ENCODE results near the gene BANF2.
"Not testable (repeated sequence)": the region's sequence is repeated elsewhere in the genome, so short reads cannot be mapped to it uniquely, and the experiment has no call there.

The BANF2 gene

DNA sequence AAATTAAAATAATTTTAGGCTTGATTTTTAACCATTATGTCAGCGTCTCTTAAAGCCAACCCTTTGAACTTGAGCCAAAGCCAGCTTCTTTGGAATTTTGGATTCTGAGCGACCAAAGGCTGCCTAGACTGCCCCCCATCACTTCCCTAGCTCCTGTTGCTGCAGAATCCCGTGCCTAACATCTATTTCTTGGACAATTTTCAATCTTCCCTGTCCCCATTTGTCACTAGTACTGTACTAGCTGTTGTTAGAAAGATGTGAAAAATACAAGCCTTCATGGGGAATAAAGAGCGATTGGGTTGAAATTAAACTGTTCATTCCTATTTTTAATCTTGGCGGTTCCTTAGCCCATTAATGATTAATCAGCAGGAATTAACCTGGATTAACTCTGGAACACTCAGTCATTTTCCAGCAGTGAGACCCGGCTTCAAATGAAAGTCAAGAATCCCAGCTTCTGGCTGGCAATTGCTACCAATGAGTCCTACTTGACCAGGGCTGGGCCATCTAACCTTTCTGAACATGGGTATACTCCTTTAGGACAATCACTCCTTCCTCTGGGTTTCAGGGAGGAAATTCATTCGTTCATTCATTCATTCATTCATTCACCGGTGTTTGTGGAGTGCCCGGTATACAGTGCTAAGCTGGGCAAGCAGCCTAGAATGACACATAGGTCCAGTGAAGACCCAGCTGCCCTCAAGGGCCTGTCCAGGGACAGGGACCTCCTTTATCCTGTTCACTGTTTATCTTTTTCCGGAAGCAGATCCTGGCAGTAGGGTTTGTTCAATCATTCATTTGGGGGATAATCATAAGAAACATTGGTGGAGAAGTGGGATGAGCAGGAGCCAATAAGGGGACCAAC is 16.3 kb upstream of the BANF2 start:
- no peak for DNase-seq (ENCODE audit: low read depth)

DNA sequence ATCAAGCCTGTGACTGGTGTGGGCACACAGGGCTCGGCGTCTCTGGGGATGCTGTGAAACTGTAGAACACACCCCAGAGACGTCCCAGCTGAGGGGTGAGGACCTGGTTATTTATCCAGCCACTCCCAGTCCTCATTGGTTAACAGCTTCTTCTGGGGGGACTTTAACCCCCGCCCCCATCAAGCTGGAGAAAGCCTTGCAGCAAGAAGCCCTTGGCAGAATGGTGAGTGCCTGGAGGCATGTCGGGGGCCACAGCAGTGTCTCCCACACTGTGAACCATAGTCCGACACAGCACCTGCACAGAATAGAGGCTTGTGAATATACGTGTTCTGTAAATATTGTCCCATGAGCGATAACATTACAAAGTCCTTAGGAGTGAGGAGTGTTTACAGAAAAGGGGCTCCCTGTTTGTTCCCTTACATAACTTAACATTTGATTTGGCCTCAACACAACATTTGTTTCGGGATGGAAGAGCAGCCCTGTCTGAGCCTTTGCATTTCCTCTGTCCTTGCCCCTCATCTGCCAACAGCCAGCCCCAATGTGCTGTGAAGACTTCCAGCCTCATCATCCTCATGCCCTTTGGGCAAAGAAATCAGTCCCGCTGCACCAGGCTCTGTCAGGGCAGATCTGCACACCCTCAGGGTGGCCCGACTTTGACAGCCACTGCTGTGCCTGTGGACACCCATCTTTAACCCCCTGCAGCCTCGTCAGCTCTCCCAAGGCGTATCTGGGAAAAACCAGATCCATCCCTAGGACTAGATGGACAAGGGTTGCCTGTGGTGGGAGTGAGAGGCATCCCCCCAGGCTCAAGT is 15.5 kb upstream of the BANF2 start:
- no peak for DNase-seq (ENCODE audit: low read depth)

DNA sequence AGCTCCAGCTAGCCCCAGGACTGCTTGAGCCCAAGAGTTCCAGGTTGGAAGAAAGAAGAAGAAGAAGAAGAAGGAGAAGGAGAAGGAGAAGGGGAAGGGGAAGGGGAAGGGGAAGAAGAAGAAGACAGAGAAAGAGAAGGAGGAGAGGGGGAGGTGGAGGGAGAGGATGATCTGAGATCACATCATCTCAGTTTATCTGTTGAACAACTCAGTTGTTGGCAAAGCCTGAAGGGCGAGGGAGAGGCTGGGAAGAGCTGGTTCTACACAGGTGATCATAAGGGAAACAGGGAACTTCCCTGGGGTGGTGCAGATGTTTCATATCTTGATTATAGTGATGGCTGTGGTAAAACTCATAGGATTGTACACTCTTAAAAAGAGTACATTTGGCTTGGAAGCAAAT is 14.6 kb upstream of the BANF2 start:
- no peak for DNase-seq (ENCODE audit: low read depth)

DNA sequence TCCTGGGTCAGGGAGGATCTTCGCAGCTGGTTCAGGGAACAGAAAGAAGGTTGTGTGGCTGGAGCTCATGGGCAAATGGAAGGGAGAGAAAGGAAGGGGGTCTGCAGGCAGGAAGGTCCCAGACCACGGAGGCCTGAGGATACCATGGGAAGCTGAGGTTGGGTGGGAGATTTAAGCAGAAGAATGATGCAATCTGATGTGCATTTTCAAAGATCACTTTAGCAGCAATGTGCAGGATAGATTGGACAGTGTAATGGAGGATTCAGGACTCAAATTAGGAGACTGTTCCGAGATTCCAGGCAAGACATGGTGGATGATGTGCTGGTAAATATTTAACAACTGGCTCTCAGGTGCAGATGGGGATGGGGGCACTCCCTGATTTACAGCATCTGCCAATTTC is 12.0 kb upstream of the BANF2 start:
- DNase-seq (ENCODE audit: low read depth), result no peak

DNA sequence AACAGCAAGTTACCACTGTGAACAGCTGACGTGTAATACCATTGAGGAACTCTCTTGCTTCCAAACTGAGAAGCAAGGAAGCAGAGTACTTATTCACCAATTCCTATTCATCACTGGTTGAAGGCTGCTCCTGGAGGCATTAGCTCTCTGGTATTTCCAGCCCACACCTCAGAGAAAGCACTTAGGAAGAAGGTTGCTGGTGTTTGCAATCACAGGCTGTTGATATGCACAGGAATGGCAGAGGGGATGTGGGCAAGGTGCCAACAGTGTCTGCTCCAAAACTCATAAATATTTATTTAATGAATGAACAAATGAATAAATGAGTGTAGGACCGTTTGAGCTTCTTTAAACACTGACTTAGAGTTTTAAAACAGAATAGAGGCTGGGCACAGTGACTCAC is 10.8 kb upstream of the BANF2 start:
- DNase-seq (ENCODE audit: low read depth), result no peak

DNA sequence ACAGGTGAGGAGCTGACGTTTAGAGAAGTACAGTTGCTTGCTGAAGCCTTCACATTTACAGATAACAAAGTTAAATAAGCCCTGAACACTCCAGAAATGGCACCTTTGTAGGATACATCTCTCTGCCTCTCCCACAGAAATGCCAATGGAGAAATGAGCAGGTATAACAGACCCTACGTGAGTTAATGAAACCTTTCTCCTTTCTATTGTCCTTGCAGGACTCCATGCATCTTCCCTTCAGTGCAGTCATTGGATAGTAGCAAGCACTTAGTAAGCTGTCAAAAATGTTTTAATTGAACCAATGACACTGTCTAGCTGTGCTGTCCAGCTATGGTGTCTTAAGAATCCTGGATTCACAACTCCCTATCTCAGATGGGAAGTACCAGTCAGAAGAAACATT is 9.6 kb upstream of the BANF2 start:
- DNase-seq (ENCODE audit: low read depth), result no peak

DNA sequence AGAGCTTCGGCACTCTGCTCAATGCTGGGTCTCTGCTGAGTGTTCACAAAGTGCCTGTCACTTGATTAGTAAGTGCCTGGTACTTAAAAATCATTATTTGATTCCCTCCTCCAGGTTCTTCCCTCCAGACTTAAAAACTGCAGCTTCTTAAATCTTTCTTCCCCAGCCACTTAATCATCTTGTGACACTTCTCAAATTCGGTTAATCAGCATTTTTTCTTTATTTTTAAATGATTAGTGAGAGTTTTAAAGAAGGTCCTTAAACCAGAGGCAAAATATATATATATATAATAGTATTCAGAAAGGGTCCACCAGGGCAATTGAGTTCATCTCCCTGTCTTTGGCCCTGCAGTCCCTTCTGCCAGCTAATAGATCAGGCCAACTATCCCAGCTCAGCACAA is 8.0 kb upstream of the BANF2 start:
- no peak for DNase-seq (ENCODE audit: low read depth)

DNA sequence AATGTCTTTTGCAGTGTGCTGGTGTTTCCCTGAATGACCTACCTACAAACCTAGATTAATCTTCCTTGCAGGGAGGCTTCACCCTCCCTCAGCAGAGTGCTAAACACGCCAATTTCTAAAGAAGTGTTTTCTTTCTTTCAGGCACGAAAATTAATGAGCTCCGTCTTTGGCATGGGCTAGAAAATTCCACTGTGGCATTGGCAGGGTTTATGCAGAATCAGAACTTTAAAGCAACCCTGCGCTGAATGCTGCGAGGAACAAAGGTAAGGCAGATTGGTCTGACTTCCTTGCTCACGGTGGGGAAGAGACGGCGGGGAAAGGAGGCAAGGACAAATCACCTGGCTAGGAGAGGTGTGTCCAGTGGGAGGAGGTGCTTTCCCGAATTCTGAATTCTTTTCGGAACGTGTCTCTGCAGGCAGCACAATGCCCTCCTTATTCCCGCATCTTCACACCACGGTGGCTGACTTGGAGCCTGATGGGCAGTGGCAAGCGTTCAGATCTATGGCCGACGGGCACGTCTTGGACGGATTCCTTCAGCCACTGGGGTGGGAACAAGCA is 6.2 kb upstream of the BANF2 start:
- DNase-seq (ENCODE audit: low read depth), result no peak

DNA sequence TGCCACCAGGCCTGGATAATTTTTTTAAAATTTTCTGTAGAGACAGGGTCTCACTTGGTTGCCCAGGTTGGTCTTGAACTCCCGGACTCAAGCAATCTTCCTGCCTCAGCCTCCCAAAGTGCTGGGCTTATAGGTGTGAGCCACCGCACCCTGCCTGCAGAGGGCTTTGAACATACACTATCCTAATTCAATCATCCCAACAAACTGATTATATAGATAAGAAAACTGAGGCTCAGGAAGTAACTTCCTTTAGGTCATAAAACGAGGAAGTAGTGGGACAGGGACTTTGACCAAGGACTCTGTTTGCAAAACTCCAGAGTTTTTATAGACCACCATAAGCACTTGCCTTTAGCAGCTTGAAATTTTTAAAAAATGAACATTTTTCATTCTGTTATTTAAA is 5.0 kb upstream of the BANF2 start:
- DNase-seq (ENCODE audit: low read depth), result no peak

DNA sequence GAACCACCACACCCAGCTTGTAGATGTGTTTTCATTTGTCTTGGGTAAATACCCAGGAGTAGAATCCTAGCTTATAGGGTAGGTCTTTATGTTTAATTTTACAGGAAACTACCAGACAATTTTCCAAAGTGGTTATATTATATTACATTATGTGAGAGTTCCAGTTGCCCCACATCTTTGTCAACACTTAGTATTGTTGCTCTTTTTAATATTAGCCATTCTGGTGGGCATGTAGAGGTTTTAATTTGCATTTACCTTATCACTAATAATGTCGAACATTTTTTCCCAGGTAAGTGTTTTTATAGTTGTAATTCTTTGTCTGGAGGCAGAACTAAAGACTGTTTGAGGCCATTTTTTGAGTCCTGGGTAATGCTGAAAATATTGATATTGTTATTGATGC is 3.5 kb upstream of the BANF2 start:
- DNase-seq (ENCODE audit: low read depth), result no peak

DNA sequence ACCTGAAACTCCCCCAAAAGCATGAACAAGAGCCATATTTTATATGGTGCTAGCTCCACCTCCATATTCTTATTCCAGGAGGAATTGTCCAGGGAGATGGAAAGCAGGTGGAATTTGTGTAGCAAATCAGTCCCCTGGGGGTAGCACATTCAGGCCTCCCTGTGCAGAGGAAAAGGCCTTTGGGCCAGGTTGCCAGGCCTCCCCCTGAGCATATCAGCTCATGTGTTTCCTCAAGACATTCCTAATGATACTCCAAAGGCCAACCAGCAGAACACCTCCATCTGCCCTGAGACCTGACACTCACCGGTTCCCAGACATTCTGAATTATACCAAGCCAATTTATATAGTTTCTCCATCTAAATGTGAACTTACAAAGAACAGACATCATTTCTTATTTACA is 2.6 kb upstream of the BANF2 start:
- no peak for DNase-seq (ENCODE audit: low read depth)

DNA sequence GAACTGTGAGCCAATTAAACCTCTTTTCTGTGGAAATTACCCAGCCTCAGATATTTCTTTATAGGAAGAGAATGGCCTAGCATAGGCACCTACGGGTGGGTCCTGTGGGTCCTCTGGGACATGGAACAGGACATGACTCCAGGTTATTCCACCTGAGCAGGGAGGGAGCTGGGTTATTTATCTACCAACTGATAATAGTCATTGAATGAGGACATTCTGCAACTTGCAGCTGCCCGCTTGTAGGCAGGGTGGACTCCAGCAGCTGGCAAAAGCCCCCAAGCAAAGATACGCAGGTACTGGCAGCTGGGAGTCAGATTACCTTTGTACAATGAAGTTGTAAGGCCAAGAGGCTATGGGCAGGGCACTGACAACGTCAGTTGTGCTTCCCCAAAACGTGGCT is 1.4 kb upstream of the BANF2 start:
- DNase-seq (ENCODE audit: low read depth), result no peak

DNA sequence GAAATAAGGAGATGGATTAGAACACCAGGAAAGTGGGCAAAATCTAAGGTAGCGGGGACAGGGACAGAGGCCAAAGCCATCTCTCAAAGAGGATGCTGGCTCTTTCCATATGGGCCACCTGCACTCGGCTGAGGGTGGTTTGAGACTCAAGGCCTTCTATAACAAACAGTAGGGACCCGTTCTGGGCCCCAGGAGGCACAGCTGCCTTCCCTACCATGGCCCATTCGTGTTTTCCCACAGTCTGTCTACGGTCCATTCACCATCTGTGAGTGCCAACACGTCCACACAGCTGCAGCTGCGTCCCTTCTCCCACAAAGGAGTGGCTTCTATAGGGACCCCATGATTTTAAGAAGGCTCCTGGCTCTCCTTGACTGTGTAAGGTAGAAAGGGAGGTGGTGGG is 871 bp downstream of the BANF2 start:
- no peak for DNase-seq (ENCODE audit: low read depth)

DNA sequence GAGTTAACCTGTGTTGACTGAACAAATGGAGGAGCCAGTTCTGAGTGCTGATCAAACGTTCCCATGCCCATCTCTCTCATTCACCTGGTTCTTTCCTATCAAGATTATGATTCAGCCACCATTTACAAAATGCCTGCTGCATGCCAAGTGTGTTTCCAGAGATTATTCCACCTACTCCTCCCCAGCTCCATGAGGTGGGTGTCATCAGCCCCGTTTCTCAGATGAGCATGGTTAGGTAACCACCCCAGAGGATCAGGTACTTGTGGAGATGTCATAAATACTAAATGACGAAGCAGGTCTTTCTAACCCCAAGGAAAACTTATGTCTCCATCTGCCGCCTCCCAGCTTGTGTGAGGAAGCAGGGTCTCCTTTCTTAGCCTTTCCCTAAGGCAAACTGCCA is 2.1 kb downstream of the BANF2 start:
- DNase-seq (ENCODE audit: low read depth), result no peak

DNA sequence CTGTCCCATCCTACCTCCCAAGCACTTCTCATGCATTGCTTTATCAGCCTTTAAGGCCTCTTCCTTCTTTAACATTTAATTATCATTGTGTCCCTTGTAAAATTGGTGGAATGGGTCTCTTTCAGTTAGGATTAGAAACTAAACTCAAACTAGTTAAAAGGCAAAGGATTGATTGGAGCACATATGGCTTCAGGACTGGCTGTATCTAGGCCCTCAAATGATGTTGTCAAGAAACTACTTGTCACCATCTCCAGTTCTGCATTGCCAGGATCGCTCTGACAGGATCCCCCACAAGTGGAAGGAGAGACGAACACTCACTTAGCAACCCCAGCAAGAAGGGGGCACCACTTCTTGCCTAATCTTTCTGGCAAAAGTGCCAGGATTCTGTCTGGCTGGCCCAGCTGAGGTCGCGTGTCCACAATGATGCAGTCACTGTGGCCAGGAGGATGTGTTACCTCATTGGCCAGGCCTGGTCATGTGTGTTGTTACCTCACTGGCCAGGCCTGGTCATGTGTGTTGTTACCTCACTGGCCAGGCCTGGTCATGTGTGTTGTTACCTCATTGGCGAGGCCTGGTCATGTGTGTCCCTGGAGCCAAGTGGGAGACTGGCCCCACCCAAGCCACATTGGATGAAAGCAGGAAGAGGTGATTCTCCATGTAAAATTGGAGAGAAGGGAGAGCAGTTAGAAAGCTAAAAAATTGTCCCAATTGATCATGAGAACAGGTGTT is 5.0 kb downstream of the BANF2 start:
- no peak for DNase-seq (ENCODE audit: low read depth)

DNA sequence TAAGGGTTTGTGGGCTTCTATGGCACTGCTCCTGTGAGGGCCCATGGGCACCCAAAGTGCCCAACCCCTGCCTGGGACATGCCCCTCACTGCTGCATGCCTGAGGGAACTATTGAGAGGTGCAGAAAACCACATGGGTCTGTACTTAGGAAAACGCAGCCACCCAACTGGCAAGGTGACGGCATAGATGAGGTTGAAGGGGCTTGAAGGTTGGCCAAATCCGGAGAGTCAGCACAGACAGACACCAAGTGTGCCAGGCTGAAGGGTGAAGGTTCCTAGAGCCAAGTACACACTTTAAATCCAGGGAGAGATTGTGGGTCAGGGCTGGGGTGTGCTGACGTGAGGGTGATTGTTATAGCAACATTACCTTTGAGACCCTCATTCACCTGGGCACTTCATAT is 6.2 kb downstream of the BANF2 start:
- DNase-seq (ENCODE audit: low read depth), result no peak

DNA sequence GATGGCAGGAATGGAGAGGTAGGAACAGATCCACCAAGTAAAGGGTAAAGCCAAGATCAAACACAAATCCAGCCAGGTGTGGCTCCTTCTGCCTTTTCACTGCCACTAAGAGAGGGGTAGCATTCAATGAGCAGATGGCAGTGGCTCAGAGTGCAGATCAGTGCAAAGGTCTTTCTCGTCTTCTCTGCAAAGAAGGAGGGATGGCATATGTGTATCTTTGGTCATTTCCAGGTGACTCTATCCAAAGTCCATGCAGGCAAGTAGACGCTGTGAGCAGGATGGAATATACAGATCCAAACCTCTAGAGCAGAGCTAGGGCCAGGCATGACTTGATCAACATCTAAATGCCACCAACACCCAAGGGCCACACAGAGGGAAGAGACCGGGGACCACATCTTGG is 6.9 kb downstream of the BANF2 start:
- DNase-seq (ENCODE audit: low read depth), result no peak

DNA sequence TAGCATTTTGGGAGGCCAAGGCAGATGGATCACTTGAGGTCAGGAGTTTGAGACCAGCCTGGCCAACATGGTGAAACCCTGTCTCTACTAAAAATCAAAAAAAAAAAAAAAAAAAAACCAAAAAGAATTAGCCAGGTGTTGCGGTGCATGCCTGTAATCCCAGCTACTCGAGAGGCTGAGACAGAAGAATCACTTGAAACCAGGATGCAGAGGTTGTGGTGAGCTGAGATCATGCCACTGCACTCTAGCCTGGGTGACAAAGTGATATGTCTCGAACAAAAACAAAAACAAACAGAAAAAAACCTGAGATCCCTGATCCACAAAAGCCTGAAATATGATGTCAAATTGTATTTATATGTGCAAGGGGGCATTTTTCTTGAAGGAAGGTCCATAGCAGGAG is 8.2 kb downstream of the BANF2 start:
- not testable (repeated sequence) for DNase-seq (ENCODE audit: low read depth)

DNA sequence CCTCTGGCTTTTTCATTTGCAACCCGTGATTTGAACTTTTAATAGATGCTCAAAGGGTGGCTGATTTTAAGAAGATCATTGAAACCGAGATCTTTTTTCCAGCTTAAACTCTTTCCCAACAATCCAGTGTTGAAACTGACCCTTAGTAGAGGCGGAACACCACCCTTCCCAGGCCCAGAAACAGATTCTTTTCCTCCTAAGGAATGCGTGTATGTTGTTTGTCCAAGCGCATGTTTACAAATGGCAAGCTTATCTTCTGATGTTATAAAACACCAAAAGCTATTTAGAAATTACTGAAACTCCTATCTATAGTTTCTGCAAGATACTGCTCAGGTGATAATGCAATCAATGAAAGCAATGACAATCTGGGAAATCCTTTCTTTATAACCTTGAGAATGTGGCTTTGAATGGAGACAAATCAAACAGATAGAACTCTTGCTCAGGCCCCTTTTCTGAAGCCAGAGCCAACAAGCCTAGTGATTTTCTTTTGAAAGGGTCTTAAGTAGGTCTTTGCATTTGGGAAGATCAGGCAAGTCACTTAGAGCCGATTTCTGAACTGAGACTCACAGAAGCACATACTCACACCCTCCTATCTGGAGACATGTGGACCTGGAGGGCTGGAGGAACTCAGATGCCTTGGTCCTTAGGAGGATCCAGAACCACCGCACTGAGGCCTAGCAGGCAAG is 9.1 kb downstream of the BANF2 start:
- no peak for DNase-seq (ENCODE audit: low read depth)

DNA sequence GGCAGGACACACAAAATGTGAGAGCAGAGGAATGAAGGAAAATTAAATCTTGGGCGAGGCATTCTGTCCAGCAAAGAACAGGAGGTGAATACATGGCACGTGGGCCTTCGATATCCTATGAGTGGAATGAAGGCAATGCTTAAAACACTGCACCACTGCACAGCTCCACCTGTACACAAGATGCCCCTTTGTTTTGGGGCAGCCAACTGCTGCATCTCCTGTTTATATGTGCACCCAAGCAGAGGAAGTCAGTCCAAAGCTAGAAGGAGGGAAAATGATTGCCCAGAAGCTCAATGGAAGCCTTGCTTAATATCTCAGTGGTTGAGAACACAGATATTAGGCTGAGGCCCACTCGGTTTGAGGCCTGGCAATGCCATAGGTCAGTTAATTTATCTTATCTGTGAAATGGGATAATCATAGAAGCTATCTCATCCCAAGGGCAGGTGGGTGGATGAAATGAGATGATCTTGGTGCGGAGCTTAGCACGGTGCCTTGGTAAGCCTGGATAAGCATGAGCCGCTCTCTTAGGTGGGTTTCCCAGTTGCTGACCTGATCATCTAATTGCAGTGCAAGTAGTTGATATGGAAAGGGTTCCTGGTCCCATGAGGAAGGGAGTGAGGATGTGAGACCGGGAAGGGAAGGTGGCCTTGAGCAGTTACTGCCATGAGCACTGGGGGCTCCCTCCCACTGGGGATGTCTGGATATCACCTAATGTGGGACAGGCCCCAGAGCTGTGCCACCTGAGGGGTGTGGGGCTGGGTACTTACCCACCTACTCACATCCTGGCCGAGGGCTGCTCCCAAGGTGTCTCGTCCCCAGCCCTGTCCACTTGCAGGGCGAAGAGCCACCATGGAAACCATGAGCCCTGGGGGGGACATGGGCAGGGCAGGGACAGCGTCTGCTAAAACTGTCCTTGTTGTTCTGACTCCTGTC is 9.9 kb downstream of the BANF2 start:
- DNase-seq (ENCODE audit: low read depth), result no peak
